A549 (cell line): ENCODE data around the gene MSL2. TPM values are rescaled to one million over a fixed set of nuclear protein-coding genes. Genes with fewer than 3 reads are reported as not detected.

Experiments used
- ATAC-seq, 2 experiments: fragments of 200-7000 bp in 1 of 2; fragments of >200 bp in 1 of 2; cut with Nextera tagmentation in 1 of 2; cut with Tn5 transposase in 1 of 2; 3 replicates each; pipeline versions ENCODE4 v1.8.0 to v1.9.1; 2018 to 2020; ENCODE audit warnings: mild to moderate bottlenecking in 1 of 2, moderate library complexity in 1 of 2
- CTCF ChIA-PET: fragments of 300-600 bp; sonication (Branson Sonifier 250); formaldehyde crosslinking; extraction: SDS; loops from one replicate; lab custom pipeline; 2021; ENCODE audit warnings: antibody characterized with exemption, inconsistent platforms; lab: Yijun Ruan, JAX
- POLR2A ChIA-PET: fragments of 350-600 bp; formaldehyde crosslinking; extraction: SDS; loops from one replicate; lab custom pipeline; 2021; ENCODE audit warnings: antibody characterized with exemption, inconsistent platforms; lab: Yijun Ruan, JAX
- DNase-seq, 2 experiments: peaks; one replicate each; pipeline versions ENCODE4 v3.0.0 to v3.0.0-alpha.2; 2011 to 2016; ENCODE audit warnings: low read depth in 1 of 2, low spot score in 1 of 2
- FAIRE-seq: peaks from 2 replicates; lab custom pipeline; 2011; peaks lifted over from hg19 to GRCh38; lab: Jason Lieb, UNC
- H3K27ac ChIP-seq, 2 experiments: fragments of >200 bp; sonication (Bioruptor Twin); formaldehyde crosslinking; 3 replicates each; pipeline ENCODE4 v1.5.1; 2016 to 2017
- H3K4me1 ChIP-seq: fragments of >200 bp; sonication (Bioruptor Twin); formaldehyde crosslinking; 3 replicates; pipeline ENCODE4 v1.6.1; 2016
- H3K4me2 ChIP-seq: fragments of >200 bp; sonication (Bioruptor Twin); formaldehyde crosslinking; 3 replicates; pipeline ENCODE4 v1.6.1; 2016
- H3K4me3 ChIP-seq: fragments of >200 bp; sonication (Bioruptor Twin); formaldehyde crosslinking; 3 replicates; pipeline ENCODE4 v1.5.1; 2016
- H3K9me3 ChIP-seq: fragments of >200 bp; sonication (Bioruptor Twin); formaldehyde crosslinking; 3 replicates; pipeline ENCODE4 v1.6.1; 2016
- BHLHE40 ChIP-seq: IDR thresholded peaks from 2 replicates; pipeline ENCODE4 v1.6.1; 2012; ENCODE audit warnings: low read depth, low read length, inconsistent platforms
- CBX2 ChIP-seq: fragments of 200-600 bp; sonication (generic); IDR thresholded peaks from 2 replicates; pipeline ENCODE4 v1.6.1; 2016; ENCODE audit warnings: low read depth, mild to moderate bottlenecking, borderline replicate concordance
- CEBPB ChIP-seq, 2 experiments: fragments of >200 bp in 1 of 2; sonication (Bioruptor Twin) in 1 of 2; formaldehyde crosslinking in 1 of 2; IDR thresholded peaks; 2 replicates each; pipeline ENCODE4 v1.6.1; 2012 to 2016
- CHD4 ChIP-seq: fragments of 200-600 bp; sonication (generic); IDR thresholded peaks from 2 replicates; pipeline ENCODE4 v1.6.1; 2016; ENCODE audit warnings: antibody characterized with exemption, mild to moderate bottlenecking, borderline replicate concordance
- EHF ChIP-seq: fragments of 250-450 bp; sonication (Bioruptor Pico); IDR thresholded peaks from 2 replicates; pipeline ENCODE4 v1.5.0; 2020; ENCODE audit warnings: mild to moderate bottlenecking
- FOXS1 ChIP-seq: fragments of 250-450 bp; sonication (Bioruptor Pico); IDR thresholded peaks from 2 replicates; pipeline ENCODE4 v1.5.0; 2020; ENCODE audit warnings: mild to moderate bottlenecking, moderate library complexity
- HEYL ChIP-seq: fragments of 250-450 bp; sonication (Bioruptor Pico); IDR thresholded peaks from 2 replicates; pipeline ENCODE4 v1.8.0; 2021; ENCODE audit warnings: mild to moderate bottlenecking, moderate library complexity
- HOXB13 ChIP-seq: fragments of 250-450 bp; sonication (Bioruptor Pico); IDR thresholded peaks from 2 replicates; pipeline ENCODE4 v1.5.0; 2020; ENCODE audit warnings: low read depth, mild to moderate bottlenecking, moderate library complexity
- JUNB ChIP-seq: fragments of >200 bp; sonication (Bioruptor Twin); formaldehyde crosslinking; IDR thresholded peaks from 2 replicates; pipeline ENCODE4 v1.6.1; 2016
- KDM1A ChIP-seq: fragments of 200-600 bp; sonication (generic); IDR thresholded peaks from 2 replicates; pipeline ENCODE4 v1.6.1; 2016; ENCODE audit warnings: low read depth, mild to moderate bottlenecking
- KDM5A ChIP-seq: fragments of 200-600 bp; sonication (generic); IDR thresholded peaks from 2 replicates; pipeline ENCODE4 v1.6.1; 2016; ENCODE audit warnings: antibody characterized with exemption, mild to moderate bottlenecking
- MAZ ChIP-seq: fragments of 150-350 bp; IDR thresholded peaks from 2 replicates; pipeline ENCODE4 v1.6.1; 2014; ENCODE audit warnings: antibody characterized with exemption, low read depth, low read length, borderline replicate concordance
- NR3C1 ChIP-seq: fragments of >200 bp; sonication (Bioruptor Twin); formaldehyde crosslinking; IDR thresholded peaks from 3 replicates; pipeline ENCODE4 v1.6.1; 2017
- POLR2A ChIP-seq: IDR thresholded peaks from 2 replicates; pipeline ENCODE4 v1.6.1; 2012; ENCODE audit warnings: mild to moderate bottlenecking, low read length
- POLR2AphosphoS2 ChIP-seq: conservative IDR thresholded peaks from 2 replicates; pipeline ENCODE4 v1.6.1; 2012; ENCODE audit warnings: low read length, improper control_type of control experiment, inconsistent platforms
- RCOR1 ChIP-seq: fragments of 150-350 bp; IDR thresholded peaks from 2 replicates; pipeline ENCODE4 v1.6.1; 2014; ENCODE audit warnings: antibody characterized with exemption, low read length, low read depth
- RFX5 ChIP-seq: fragments of 450-650 bp; IDR thresholded peaks from 2 replicates; pipeline ENCODE4 v1.7.1; 2014; ENCODE audit warnings: antibody characterized with exemption, mild to moderate bottlenecking, moderate library complexity
- SMC3 ChIP-seq: fragments of >200 bp; sonication (Bioruptor Twin); formaldehyde crosslinking; IDR thresholded peaks from 3 replicates; pipeline ENCODE4 v1.6.1; 2018; ENCODE audit warnings: inconsistent platforms
- SREBF2 ChIP-seq: fragments of 450-650 bp; IDR thresholded peaks from 2 replicates; pipeline ENCODE4 v1.6.1; 2014; ENCODE audit warnings: mild to moderate bottlenecking, moderate library complexity
- TFCP2L1 ChIP-seq: fragments of 250-450 bp; sonication (Bioruptor Pico); IDR thresholded peaks from 2 replicates; pipeline ENCODE4 v1.5.0; 2021; ENCODE audit warnings: mild to moderate bottlenecking
- TP53 ChIP-seq: fragments of 250-450 bp; sonication (Bioruptor Pico); IDR thresholded peaks from 2 replicates; pipeline ENCODE4 v1.5.0; 2021; ENCODE audit warnings: mild to moderate bottlenecking, moderate library complexity
- ZC3H11A ChIP-seq: fragments of 450-650 bp; IDR thresholded peaks from 2 replicates; pipeline ENCODE4 v1.6.1; 2014; ENCODE audit warnings: antibody characterized with exemption, mild to moderate bottlenecking
- ZFP36 ChIP-seq: fragments of 450-650 bp; IDR thresholded peaks from 2 replicates; pipeline ENCODE4 v1.6.1; 2014; ENCODE audit warnings: borderline replicate concordance; ENCODE audit not compliant: partially characterized antibody
- WGBS: methylation state at CpG from one replicate; pipeline ENCODE4 v1.1.6; 2017; ENCODE audit errors: missing lambda C conversion rate; 5-methylcytosine and 5-hydroxymethylcytosine counted together
- polyA plus RNA-seq, 4 experiments: library from polyadenylated mRNA; depleted of rRNA in 3 of 4; stranded (reverse); fragments of >200 nt; fragmentation: RNase III in 1 of 4; extraction: RNeasy Plus Mini Kit Qiagen cat#74134 plus additional on column Dnase treatment in 1 of 4; gene quantifications; 2 replicates in 3 of 4; 3 replicates in 1 of 4; pipeline ENCODE4 v1.2.3, GENCODE V29; 2011 to 2017
- TF ChIP-seq, protein P1 (sequence below): IDR thresholded peaks from 2 replicates; pipeline ENCODE4 v1.6.1; 2012; ENCODE audit warnings: low read depth, borderline replicate concordance
- TF ChIP-seq, protein P2 (sequence below): fragments of >200 bp; sonication (Bioruptor Twin); formaldehyde crosslinking; IDR thresholded peaks from 2 replicates; pipeline ENCODE4 v1.6.1; 2016
- TF ChIP-seq, protein P3 (sequence below): IDR thresholded peaks from 2 replicates; pipeline ENCODE4 v1.6.1; 2012
- TF ChIP-seq, protein P4 (sequence below): fragments of 450-650 bp; IDR thresholded peaks from 2 replicates; pipeline ENCODE4 v1.6.1; 2014; ENCODE audit warnings: antibody characterized with exemption
- TF ChIP-seq, protein P5 (sequence below): fragments of 250-450 bp; sonication (Bioruptor Pico); IDR thresholded peaks from 2 replicates; pipeline ENCODE4 v1.5.0; 2020; ENCODE audit warnings: low read depth, mild to moderate bottlenecking, moderate library complexity
- TF ChIP-seq, protein P6 (sequence below): IDR thresholded peaks from 2 replicates; pipeline ENCODE4 v1.6.1; 2012

MSL2 gene
- polyA plus RNA-seq, 2 of the 4 experiments (the other 2 are of a cell fraction): 8.4 to 10.1 TPM

DNA sequence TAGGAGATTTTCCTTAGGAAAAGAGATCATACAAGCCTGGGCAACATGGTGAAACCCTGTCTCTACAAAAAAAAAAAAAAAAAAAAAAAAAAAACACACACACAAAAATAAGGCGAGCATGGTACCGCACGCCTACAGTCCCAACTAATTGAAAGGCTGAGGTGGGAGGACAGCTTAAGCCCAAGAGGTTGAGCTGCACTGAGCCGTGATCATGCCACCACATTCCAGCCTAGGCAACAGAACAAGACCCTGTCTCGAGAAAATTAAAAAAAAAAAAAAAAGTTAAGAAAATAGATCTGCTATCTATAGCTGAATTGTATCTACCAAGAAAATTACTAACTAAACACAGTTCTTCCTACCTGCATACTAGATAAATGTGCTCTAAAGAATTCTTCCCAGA, 7.1 kb downstream of the MSL2 start:
- 90% methylated on average over 5 of the region's 5 CpGs for WGBS
- FAIRE-seq: no peak
- DNase-seq: no peak
- Histone ChIP-seq H3K27ac (no peak overlapping the region), H3K4me1 (peaks cover 33% of the 10 kb centered on the region), H3K9me3 (no peaks in the 10 kb centered on the region), H3K4me2 (no peak overlapping the region), H3K4me3 (no peak overlapping the region)
- TF ChIP-seq FOXS1 (CRISPR knock-in tag) (no peak), POLR2A (no peak), TFCP2L1 (CRISPR knock-in tag) (no peak), CHD4 (no peak), TP53 (CRISPR knock-in tag) (no peak), RCOR1 (no peak), HEYL (CRISPR knock-in tag) (no peak), MAZ (no peak), SREBF2 (no peak), ZC3H11A (no peak)
- TF ChIP-seq, protein P1, sequence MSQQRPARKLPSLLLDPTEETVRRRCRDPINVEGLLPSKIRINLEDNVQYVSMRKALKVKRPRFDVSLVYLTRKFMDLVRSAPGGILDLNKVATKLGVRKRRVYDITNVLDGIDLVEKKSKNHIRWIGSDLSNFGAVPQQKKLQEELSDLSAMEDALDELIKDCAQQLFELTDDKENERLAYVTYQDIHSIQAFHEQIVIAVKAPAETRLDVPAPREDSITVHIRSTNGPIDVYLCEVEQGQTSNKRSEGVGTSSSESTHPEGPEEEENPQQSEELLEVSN: no peak
- TF ChIP-seq, protein P2, sequence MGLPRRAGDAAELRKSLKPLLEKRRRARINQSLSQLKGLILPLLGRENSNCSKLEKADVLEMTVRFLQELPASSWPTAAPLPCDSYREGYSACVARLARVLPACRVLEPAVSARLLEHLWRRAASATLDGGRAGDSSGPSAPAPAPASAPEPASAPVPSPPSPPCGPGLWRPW: no peak
- TF ChIP-seq, protein P3, sequence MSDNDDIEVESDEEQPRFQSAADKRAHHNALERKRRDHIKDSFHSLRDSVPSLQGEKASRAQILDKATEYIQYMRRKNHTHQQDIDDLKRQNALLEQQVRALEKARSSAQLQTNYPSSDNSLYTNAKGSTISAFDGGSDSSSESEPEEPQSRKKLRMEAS: no peak
- ChIA-PET CTCF (no interaction called here), POLR2A (no interaction called here)
- ATAC-seq: no peak

DNA sequence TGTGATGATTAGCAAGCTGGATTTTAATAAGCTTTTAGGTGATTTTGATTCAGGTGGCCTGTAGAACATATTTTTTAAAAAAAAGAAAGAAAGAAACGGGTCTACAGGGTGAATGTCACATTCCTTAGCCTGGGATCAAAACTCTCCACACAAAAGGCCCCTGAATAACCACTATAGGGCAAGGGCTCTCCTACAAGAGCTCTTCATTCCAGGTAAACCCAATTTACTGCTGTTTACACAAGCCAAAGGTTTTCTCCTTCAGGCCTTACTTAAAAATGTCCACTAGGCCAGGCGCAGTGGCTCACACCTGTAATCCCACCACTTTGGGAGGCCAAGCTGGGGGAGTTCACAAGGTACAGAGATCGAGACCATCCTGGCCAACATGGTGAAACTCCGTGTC, 8.3 kb downstream of the MSL2 start:
- H3K27ac ChIP-seq: no peak overlapping the region
- DNase-seq (no peak), FAIRE-seq (no peak), ATAC-seq (no peak)
- no peak for TF ChIP-seq EHF
- TF ChIP-seq CBX2: no peak
- no peak for TF ChIP-seq NR3C1
- no peak for TF ChIP-seq SMC3
- TF ChIP-seq HOXB13 (CRISPR knock-in tag): no peak
- no peak for TF ChIP-seq KDM5A
- TF ChIP-seq FOXS1 (CRISPR knock-in tag): no peak
- no peak for TF ChIP-seq KDM1A
- TF ChIP-seq, protein P4, sequence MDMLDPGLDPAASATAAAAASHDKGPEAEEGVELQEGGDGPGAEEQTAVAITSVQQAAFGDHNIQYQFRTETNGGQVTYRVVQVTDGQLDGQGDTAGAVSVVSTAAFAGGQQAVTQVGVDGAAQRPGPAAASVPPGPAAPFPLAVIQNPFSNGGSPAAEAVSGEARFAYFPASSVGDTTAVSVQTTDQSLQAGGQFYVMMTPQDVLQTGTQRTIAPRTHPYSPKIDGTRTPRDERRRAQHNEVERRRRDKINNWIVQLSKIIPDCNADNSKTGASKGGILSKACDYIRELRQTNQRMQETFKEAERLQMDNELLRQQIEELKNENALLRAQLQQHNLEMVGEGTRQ: no peak
- TF ChIP-seq, protein P5, sequence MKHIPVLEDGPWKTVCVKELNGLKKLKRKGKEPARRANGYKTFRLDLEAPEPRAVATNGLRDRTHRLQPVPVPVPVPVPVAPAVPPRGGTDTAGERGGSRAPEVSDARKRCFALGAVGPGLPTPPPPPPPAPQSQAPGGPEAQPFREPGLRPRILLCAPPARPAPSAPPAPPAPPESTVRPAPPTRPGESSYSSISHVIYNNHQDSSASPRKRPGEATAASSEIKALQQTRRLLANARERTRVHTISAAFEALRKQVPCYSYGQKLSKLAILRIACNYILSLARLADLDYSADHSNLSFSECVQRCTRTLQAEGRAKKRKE (CRISPR knock-in tag): no peak
- no peak overlapping the region for H3K4me2 ChIP-seq
- no peaks in the 10 kb centered on the region for H3K9me3 ChIP-seq
- CTCF ChIA-PET: interaction anchor here (0.8 kb wide), 1 partner anchor 8 kb away, joined by 3 read pairs; the partner anchor contains the start of gene MSL2
- H3K4me3 ChIP-seq: no peak overlapping the region
- H3K4me1 ChIP-seq: peaks cover 37% of the 10 kb centered on the region
- 81% methylated on average over 3 of the region's 4 CpGs for WGBS
- POLR2A ChIA-PET: interaction anchor here (2.1 kb wide), 1 partner anchor 9 kb away, joined by 6 read pairs; the partner anchor contains the start of gene MSL2

DNA sequence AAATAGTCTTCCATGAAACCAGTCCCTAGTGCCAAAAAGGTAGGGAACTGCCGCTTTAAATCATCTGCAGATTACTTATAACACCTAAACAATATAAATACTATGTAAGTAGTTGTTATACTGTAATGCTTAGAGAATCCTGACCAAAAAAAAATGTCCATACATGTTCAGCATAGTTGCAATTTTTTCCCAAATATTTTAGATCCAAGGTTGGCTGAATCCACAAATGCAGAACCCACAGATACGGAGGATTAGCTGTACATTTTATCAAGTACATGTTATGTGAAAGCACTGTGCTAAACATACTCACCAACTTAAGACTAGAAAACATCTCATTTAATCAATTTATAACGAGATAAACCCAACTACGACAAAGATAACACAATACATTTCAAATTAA, 9.3 kb downstream of the MSL2 start:
- 72% methylated on average over 4 of the region's 4 CpGs for WGBS
- CTCF ChIA-PET: no interaction called here
- peaks cover 45% of the 10 kb centered on the region for H3K4me1 ChIP-seq

More for the DNA sequence above, 9.3 kb downstream of the MSL2 start:
- H3K27ac ChIP-seq: no peak overlapping the region
- H3K4me2 ChIP-seq: peak overlapping the region; percentile 29; the same call in 2 of the 3 replicates
- POLR2A ChIA-PET: interaction anchor here (2.1 kb wide), 1 partner anchor 10 kb away, joined by 6 read pairs; the partner anchor contains the start of gene MSL2
- TF ChIP-seq ZFP36: no peak
- TF ChIP-seq, protein P6, sequence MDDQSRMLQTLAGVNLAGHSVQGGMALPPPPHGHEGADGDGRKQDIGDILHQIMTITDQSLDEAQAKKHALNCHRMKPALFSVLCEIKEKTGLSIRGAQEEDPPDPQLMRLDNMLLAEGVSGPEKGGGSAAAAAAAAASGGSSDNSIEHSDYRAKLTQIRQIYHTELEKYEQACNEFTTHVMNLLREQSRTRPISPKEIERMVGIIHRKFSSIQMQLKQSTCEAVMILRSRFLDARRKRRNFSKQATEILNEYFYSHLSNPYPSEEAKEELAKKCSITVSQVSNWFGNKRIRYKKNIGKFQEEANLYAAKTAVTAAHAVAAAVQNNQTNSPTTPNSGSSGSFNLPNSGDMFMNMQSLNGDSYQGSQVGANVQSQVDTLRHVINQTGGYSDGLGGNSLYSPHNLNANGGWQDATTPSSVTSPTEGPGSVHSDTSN: no peak
- no peak for TF ChIP-seq POLR2AphosphoS2
- TF ChIP-seq, protein P3: no peak
- TF ChIP-seq, protein P1: no peak
- no peak for TF ChIP-seq POLR2A
- TF ChIP-seq BHLHE40: no peak
- TF ChIP-seq RFX5: no peak
- TF ChIP-seq CEBPB (IDR thresholded peaks at IDR 0.05): no peak
- TF ChIP-seq, protein P2: no peak
- no peak for TF ChIP-seq JUNB
- TF ChIP-seq RCOR1: no peak
- no peak overlapping the region for H3K4me3 ChIP-seq
- ATAC-seq (no peak), FAIRE-seq (no peak), DNase-seq (no peak)
- H3K9me3 ChIP-seq: no peaks in the 10 kb centered on the region
